NCI-H1417 (cell line): ENCODE results near the gene ZBTB39.
"Not testable (repeated sequence)": the region's sequence is repeated elsewhere in the genome, so short reads cannot be mapped to it uniquely, and the experiment has no call there.

Experiments
- DNase-seq, 3 experiments: peaks; one replicate each; lab custom pipeline; 2025; lab: John Stamatoyannopoulos, UW

ZBTB39 gene

GRCh38 chr12:57031138-57031725 lies 24.9 kb upstream of the ZBTB39 start:
- DNase-seq, result peak; percentile 71 to 88 (median 75)

- no peak for DNase-seq
Observed at GRCh38 chr12:57029457-57029856, 23.1 kb upstream of the ZBTB39 start.

GRCh38 chr12:57027805-57028153 lies 21.4 kb upstream of the ZBTB39 start:
- DNase-seq, result no peak

- peak in 1 of 3 experiments; percentile 15 for DNase-seq
Observed at GRCh38 chr12:57027011-57027804, 20.9 kb upstream of the ZBTB39 start.

- peak in 1 of 3 experiments; percentile 39 for DNase-seq
Observed at GRCh38 chr12:57025196-57025595, 18.9 kb upstream of the ZBTB39 start.

GRCh38 chr12:57022324-57022723 lies 16.0 kb upstream of the ZBTB39 start:
- DNase-seq, result not testable (repeated sequence)

- no peak for DNase-seq
Observed at GRCh38 chr12:57019983-57020719, 13.8 kb upstream of the ZBTB39 start.

- no peak for DNase-seq
Observed at GRCh38 chr12:57018906-57019305, 12.6 kb upstream of the ZBTB39 start.

- DNase-seq, result not testable (repeated sequence)
Observed at GRCh38 chr12:57018353-57018752, 12.0 kb upstream of the ZBTB39 start.

- no peak for DNase-seq
Observed at GRCh38 chr12:57016348-57016747, 10.0 kb upstream of the ZBTB39 start, which contains the start of gene TAC3. Gene TAC3, minus strand, starts transcription at chr12:57016529. Its CDS starts 732 bp downstream, at chr12:57015797.

GRCh38 chr12:57012600-57013465 lies 6.5 kb upstream of the ZBTB39 start:
- DNase-seq, result no peak

- no peak for DNase-seq
Observed at GRCh38 chr12:57011438-57012424, 5.4 kb upstream of the ZBTB39 start.

GRCh38 chr12:57010627-57011247 lies 4.4 kb upstream of the ZBTB39 start:
- peak in 2 of 3 experiments; percentile 65 to 87 for DNase-seq

- no peak for DNase-seq
Observed at GRCh38 chr12:57009949-57010626, 3.7 kb upstream of the ZBTB39 start.

- peak; percentile 42 to 81 (median 58) for DNase-seq
Observed at GRCh38 chr12:57008178-57008577, 1.8 kb upstream of the ZBTB39 start.

GRCh38 chr12:57006809-57007475 lies 596 bp upstream of the ZBTB39 start:
- DNase-seq, result no peak

- no peak for DNase-seq
Observed at GRCh38 chr12:57004651-57005050, 1.7 kb downstream of the ZBTB39 start.

- DNase-seq, result no peak
Observed at GRCh38 chr12:57003395-57003794, 3.0 kb downstream of the ZBTB39 start.

- peak; percentile 22 to 56 (median 49) for DNase-seq
Observed at GRCh38 chr12:57001448-57001906, 4.9 kb downstream of the ZBTB39 start.
